ENCODE results near the gene TGM5. TPM values are rescaled to one million over a fixed set of nuclear protein-coding genes. Genes with fewer than 3 reads are reported as not detected.
"Not testable (repeated sequence)": the region's sequence is repeated elsewhere in the genome, so short reads cannot be mapped to it uniquely, and the experiment has no call there.

TGM5 gene
- total RNA-seq, 1 donor from 2014 or later = 0.91 TPM

GRCh38 chr15:43275740-43276562 lies 9.2 kb upstream of the TGM5 start:
- DNase-seq (ENCODE audit: low spot score) = no peak

DNA sequence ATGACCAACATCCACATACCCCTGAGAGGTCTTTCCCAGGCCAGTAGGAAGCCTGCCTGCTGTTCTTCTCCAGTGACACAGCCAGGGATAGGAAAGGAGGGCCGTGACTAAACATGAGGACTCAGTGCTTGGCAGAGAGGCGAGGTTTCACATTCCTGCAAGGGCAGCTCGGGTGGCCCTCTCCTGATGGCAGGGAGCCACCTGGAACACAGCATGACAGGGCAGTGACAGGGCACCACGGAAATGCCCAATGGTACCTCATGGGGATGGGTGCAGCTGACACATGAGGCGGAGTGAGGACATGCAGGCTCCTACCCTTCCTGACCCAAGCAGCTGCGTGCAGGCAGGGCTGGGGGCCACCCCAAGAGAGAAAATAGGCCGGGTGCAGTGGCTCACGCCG lies 7.4 kb upstream of the TGM5 start:
- no peak for DNase-seq (ENCODE audit: low spot score)

- no peak for DNase-seq (ENCODE audit: low spot score)
These were observed 6.5 kb upstream of the TGM5 start for GRCh38 chr15:43273243-43273642.

DNA sequence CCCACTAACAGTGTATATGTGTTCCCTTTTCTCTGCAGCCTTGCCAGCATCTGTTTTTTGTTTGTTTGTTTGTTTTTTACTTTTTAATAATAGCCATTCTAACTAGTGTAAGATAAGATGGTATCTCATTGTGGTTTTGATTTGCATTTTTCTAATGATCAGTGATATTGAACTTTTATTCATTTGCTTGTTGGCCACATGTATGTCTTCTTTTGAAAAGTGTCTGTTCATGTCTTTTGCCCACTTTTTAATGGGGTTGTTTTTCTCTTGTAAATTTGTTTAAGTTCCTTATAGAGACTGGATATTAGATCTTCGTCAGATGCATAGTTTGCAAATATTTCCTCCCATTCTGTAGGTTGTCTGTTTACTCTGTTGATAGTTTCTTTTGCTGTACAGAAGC lies 5.2 kb upstream of the TGM5 start:
- DNase-seq (ENCODE audit: low spot score) = not testable (repeated sequence)

GRCh38 chr15:43270676-43271306 lies 4.1 kb upstream of the TGM5 start:
- no peak for DNase-seq (ENCODE audit: low spot score)

GRCh38 chr15:43270113-43270665 lies 3.5 kb upstream of the TGM5 start:
- no peak for DNase-seq (ENCODE audit: low spot score)

DNA sequence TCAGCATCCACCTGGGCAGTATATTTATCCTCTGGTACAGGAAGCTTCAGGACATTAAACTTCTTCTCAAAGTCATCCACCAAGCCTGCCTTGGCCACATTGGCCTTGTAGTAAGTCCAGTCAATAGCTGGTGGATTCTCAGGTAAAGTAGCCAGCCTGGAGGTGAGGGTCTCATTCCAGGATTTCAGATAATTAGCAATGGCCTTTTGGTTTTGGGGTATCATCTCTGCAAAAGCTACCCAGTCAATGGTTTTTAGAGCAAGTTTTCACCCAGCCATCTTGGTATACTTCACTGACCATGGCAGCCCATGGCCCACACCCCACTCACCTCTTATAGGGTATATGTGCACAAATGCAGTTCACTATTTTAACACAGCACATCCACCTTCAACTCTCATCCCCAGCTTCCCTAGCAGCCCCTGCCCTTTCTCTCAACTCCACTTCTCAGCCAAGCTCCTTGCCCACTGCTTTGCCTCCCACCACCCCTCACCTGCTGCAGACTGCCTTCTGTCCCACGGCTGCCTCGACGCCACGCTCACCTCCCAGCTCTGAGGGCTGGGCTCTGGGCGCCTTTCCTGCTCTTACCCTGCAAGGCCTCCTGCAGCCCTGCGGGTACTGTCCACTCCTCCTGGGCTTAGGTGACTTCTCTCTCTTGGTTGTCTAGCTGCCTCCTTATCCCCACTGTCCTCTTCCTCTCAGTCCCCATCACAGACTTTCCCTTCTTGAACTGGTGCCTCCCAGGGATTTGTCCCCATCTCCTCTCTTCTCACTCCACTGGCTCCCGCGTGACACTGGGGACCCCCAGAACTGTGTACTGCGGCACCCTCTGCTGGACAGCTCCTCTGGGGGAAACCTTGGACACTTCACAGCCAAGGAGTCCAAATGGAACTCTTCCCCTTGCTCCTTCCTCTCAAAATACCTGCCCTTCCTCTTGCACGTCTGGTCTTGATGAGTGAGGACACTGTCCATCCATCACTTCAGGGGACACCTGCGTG lies 1.7 kb upstream of the TGM5 start:
- DNase-seq (ENCODE audit: low spot score) = no peak

GRCh38 chr15:43267439-43267838 lies 711 bp upstream of the TGM5 start:
- no peak for DNase-seq (ENCODE audit: low spot score)

GRCh38 chr15:43266386-43266785 lies 342 bp downstream of the TGM5 start:
- DNase-seq (ENCODE audit: low spot score) = no peak

GRCh38 chr15:43260011-43260615 lies 6.6 kb downstream of the TGM5 start:
- DNase-seq (ENCODE audit: low spot score) = no peak

DNA sequence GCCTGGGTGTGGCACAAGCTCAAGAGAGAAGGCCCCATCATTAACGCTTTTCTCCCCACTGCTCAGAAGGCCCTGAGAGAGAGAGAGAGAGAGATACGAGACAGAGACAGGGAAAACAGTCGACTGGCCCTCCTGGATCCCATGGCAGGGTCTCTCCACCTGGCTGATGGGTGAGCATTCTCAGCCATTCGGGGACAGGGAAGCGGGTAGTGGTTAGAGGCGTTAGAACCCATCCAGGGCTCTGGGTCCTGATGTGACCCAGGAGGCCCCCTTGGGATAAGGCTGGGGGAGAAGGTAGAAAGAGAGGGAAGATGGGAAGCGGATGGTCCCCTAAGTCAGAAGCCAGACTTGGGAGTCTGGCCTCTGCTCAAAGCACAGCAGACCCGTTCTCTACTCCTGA lies 7.9 kb downstream of the TGM5 start:
- DNase-seq (ENCODE audit: low spot score) = no peak

- no peak for DNase-seq (ENCODE audit: low spot score)
These were observed 10.4 kb downstream of the TGM5 start for GRCh38 chr15:43256341-43256740.

- DNase-seq (ENCODE audit: low spot score) = no peak
These were observed 11.4 kb downstream of the TGM5 start for GRCh38 chr15:43255376-43255775.

GRCh38 chr15:43253431-43254403 lies 13.0 kb downstream of the TGM5 start:
- DNase-seq (ENCODE audit: low spot score) = no peak

DNA sequence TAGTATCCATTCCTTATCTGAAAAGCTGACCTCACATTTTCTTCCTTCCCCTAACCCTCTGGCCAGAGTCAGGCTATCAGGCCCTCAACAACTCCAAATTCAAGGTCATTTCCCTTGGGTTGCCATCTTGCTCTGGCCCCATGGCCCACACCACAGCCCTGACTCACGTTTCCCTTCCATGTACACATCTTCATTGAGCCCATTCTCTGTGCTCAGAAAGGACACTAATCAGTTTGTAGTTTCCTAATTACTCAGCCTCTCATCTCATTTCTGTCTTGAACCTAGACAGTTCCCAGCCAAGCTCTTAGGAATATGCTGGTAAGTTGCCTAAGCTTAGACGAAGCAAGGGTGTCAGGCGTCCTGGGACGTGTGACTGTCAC lies 14.9 kb downstream of the TGM5 start:
- no peak for DNase-seq (ENCODE audit: low spot score)

- no peak for DNase-seq (ENCODE audit: low spot score)
These were observed 15.4 kb downstream of the TGM5 start for GRCh38 chr15:43251185-43251870.

GRCh38 chr15:43250785-43251184 lies 15.9 kb downstream of the TGM5 start:
- no peak for DNase-seq (ENCODE audit: low spot score)

GRCh38 chr15:43249699-43250203 lies 17.0 kb downstream of the TGM5 start:
- DNase-seq (ENCODE audit: low spot score) = no peak

GRCh38 chr15:43249236-43249635 lies 17.5 kb downstream of the TGM5 start:
- DNase-seq (ENCODE audit: low spot score) = no peak
